ENCODE results near the gene IFT57.

DNA sequence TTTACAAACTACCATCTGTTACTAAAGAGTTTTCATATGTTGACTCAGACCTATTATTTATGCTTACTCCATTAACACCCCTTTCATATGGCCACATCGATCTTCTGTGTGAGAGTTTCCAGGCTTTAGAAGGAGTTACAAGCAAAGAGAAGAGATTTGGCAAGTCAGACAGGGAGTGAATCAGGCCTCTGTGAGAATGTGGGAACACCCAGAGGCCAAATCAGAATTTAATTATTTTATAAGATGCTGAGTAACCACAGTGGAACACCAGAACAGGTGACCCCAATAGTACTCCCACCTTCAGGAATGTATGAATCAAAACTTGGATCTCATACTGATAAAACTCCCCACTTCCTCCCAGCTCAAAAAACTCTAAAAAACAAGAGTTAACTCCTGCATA lies 42.0 kb downstream of the IFT57 start:
- TF ChIP-seq EP300 (conservative IDR thresholded peaks at IDR 0.05; ENCODE audit: poor library complexity, severe bottlenecking) (no peak), CTCF (IDR thresholded peaks at IDR 0.05; ENCODE audit: poor library complexity, severe bottlenecking) (no peak), RAD21 (conservative IDR thresholded peaks at IDR 0.05) (no peak)

All from neural cell (in vitro differentiated cells).